GM18499 (cell line): ENCODE measurements around the gene SLC1A3.

Source experiments
- ATAC-seq: cut with Tn5 transposase; IDR thresholded peaks from one replicate; pipeline ENCODE4 v1.9.1; 2021; ENCODE audit warnings: moderate number of reproducible peaks; ENCODE audit not compliant: insufficient read depth, unreplicated experiment

The SLC1A3 gene

GRCh38 chr5:36680066-36680465, 73.7 kb downstream of the SLC1A3 start:
- no peak for ATAC-seq

- no peak for ATAC-seq
Observed at GRCh38 chr5:36681711-36682110, 75.3 kb downstream of the SLC1A3 start.

- no peak for ATAC-seq
Observed at GRCh38 chr5:36682499-36682898, 76.1 kb downstream of the SLC1A3 start.

GRCh38 chr5:36683821-36684434, 77.5 kb downstream of the SLC1A3 start:
- ATAC-seq: no peak

GRCh38 chr5:36685631-36686288, 79.4 kb downstream of the SLC1A3 start:
- ATAC-seq: peak; percentile 43

- ATAC-seq: no peak
Observed at GRCh38 chr5:36686881-36687280, 80.5 kb downstream of the SLC1A3 start.

- ATAC-seq: no peak
Observed at GRCh38 chr5:36688722-36689121, 82.3 kb downstream of the SLC1A3 start.

- ATAC-seq: no peak
Observed at GRCh38 chr5:36689225-36689624, 82.8 kb downstream of the SLC1A3 start.

GRCh38 chr5:36690041-36690961, 83.9 kb downstream of the SLC1A3 start:
- ATAC-seq: peak; percentile 42

- no peak for ATAC-seq
Observed at GRCh38 chr5:36691226-36691625, 84.8 kb downstream of the SLC1A3 start.

- no peak for ATAC-seq
Observed at GRCh38 chr5:36691696-36692371, 85.4 kb downstream of the SLC1A3 start.

GRCh38 chr5:36692791-36693763, 86.7 kb downstream of the SLC1A3 start:
- peak; percentile 41 for ATAC-seq

GRCh38 chr5:36694351-36694750, 87.9 kb downstream of the SLC1A3 start:
- no peak for ATAC-seq

GRCh38 chr5:36696059-36696673, 89.8 kb downstream of the SLC1A3 start:
- no peak for ATAC-seq

GRCh38 chr5:36698031-36698430, 91.6 kb downstream of the SLC1A3 start:
- ATAC-seq: no peak

- peak; percentile 88 for ATAC-seq
Observed at GRCh38 chr5:36701085-36701698, 94.8 kb downstream of the SLC1A3 start.

- no peak for ATAC-seq
Observed at GRCh38 chr5:36703245-36703860, 96.9 kb downstream of the SLC1A3 start.

GRCh38 chr5:36704131-36704530, 97.7 kb downstream of the SLC1A3 start:
- no peak for ATAC-seq
